HCT116 (cell line): ENCODE results near the gene ANKFN1. TPM values are rescaled to one million over a fixed set of nuclear protein-coding genes. Genes with fewer than 3 reads are reported as not detected.

Source experiments
- ATAC-seq: fragments of 200-7000 bp; cut with Tn5 transposase; 2 replicates; pipeline ENCODE4 v1.9.1; 2020; ENCODE audit warnings: mild to moderate bottlenecking, moderate library complexity
- BruUV-seq: library from RNA; stranded (reverse); fragments of 400-500 nt; replicated peaks from 2 replicates; lab custom pipeline; 2021; lab: Mats Ljungman, UMichigan
- CTCF ChIA-PET: fragments of 300-600 bp; sonication (Branson Sonifier 250); formaldehyde crosslinking; loops from one replicate; lab custom pipeline; 2021; ENCODE audit warnings: antibody characterized with exemption; lab: Charles Lee
- POLR2A ChIA-PET: fragments of 300-600, 350-600 bp; sonication (Branson Sonifier 250); formaldehyde crosslinking; loops from one replicate; lab custom pipeline; 2021; ENCODE audit warnings: antibody characterized with exemption; lab: Charles Lee
- RAD21 ChIA-PET, 2 experiments: fragments of 300-600 bp; sonication (Branson Sonifier 250); formaldehyde crosslinking; loops; one replicate each; lab custom pipeline; 2023; ENCODE audit warnings: low total read pairs in 2 of 2; ENCODE audit not compliant: uncharacterized antibody in 2 of 2, unreplicated experiment in 2 of 2, low non-redundant PET in 1 of 2; lab: Charles Lee
- DNase-seq: peaks from one replicate; pipeline ENCODE4 v3.0.0-alpha.2; 2010; ENCODE audit warnings: low read depth, low spot score
- H2AFZ ChIP-seq: fragments of 200-600 bp; shearing (Covaris generic), sonication (generic); 2 replicates; pipeline ENCODE4 v1.6.1; 2017; ENCODE audit warnings: low read depth, mixed run types, mixed read lengths, antibody characterized with exemption, low read length; ENCODE audit not compliant: poor library complexity, severe bottlenecking
- H3K27ac ChIP-seq: 2 replicates; pipeline ENCODE4 v1.5.1; 2012; ENCODE audit warnings: low read depth, low read length
- H3K27me3 ChIP-seq: fragments of 200-600 bp; sonication (generic); 2 replicates; pipeline ENCODE4 v1.6.1; 2016; ENCODE audit warnings: mixed run types, low read length, mixed read lengths; ENCODE audit not compliant: insufficient read depth
- H3K36me3 ChIP-seq, 2 experiments: fragments of 200-500 bp in 1 of 2; fragments of 200-600 bp in 1 of 2; sonication (Bioruptor generic) in 1 of 2; sonication (generic) in 1 of 2; 2 replicates each; pipeline versions ENCODE4 v1.5.1 to v1.6.1; 2014 to 2016; ENCODE audit warnings: low read length in 2 of 2, inconsistent platforms in 1 of 2, mixed read lengths in 1 of 2, mixed run types in 1 of 2; ENCODE audit not compliant: insufficient read depth in 2 of 2, control insufficient read depth in 1 of 2
- H3K4me1 ChIP-seq, 2 experiments: fragments of 200-600 bp in 1 of 2; sonication (generic) in 1 of 2; 2 replicates each; pipeline versions ENCODE4 v1.5.1 to v1.6.1; 2012 to 2017; ENCODE audit warnings: low read length in 2 of 2, inconsistent platforms in 1 of 2, mild to moderate bottlenecking in 1 of 2, mixed read lengths in 1 of 2, mixed run types in 1 of 2, moderate library complexity in 1 of 2; ENCODE audit not compliant: insufficient read depth in 2 of 2, control insufficient read depth in 1 of 2
- H3K4me2 ChIP-seq: fragments of 200-600 bp; sonication (generic); 2 replicates; pipeline ENCODE4 v1.6.1; 2017; ENCODE audit warnings: mixed run types, low read length, mixed read lengths
- H3K4me3 ChIP-seq, 2 experiments: fragments of 200-600 bp in 1 of 2; sonication (generic) in 1 of 2; replicated peaks in 1 of 2; 2 replicates each; pipeline ENCODE4 v1.5.1; 2011 to 2016; ENCODE audit warnings: low read length in 2 of 2, control low read depth in 1 of 2, low read depth in 1 of 2, mild to moderate bottlenecking in 1 of 2, mixed read lengths in 1 of 2, mixed run types in 1 of 2
- H3K79me2 ChIP-seq: fragments of 200-600 bp; sonication (generic); 2 replicates; pipeline ENCODE4 v1.6.1; 2017; ENCODE audit warnings: mild to moderate bottlenecking, mixed run types, low read length, moderate library complexity, mixed read lengths; ENCODE audit not compliant: insufficient read depth
- H3K9ac ChIP-seq: fragments of 200-600 bp; sonication (generic); 2 replicates; pipeline ENCODE4 v1.6.1; 2016; ENCODE audit warnings: low read length, mixed read lengths
- H3K9me2 ChIP-seq: fragments of 200-600 bp; sonication (generic), shearing (Covaris generic); 2 replicates; pipeline ENCODE4 v1.6.1; 2017; ENCODE audit warnings: mixed run types, mild to moderate bottlenecking, moderate library complexity; ENCODE audit not compliant: insufficient read depth
- H3K9me3 ChIP-seq, 2 experiments: fragments of 200-500 bp in 1 of 2; fragments of 200-600 bp in 1 of 2; sonication (Bioruptor generic) in 1 of 2; sonication (generic) in 1 of 2; 2 replicates each; pipeline ENCODE4 v1.6.1; 2014 to 2017; ENCODE audit warnings: low read length in 2 of 2, mixed read lengths in 2 of 2, inconsistent platforms in 1 of 2, low read depth in 1 of 2, mild to moderate bottlenecking in 1 of 2, mixed run types in 1 of 2, moderate library complexity in 1 of 2; ENCODE audit not compliant: control insufficient read depth in 1 of 2, insufficient read depth in 1 of 2
- H4K20me1 ChIP-seq: fragments of 200-600 bp; sonication (generic), shearing (Covaris generic); 2 replicates; pipeline ENCODE4 v1.6.1; 2017; ENCODE audit warnings: mixed run types, mild to moderate bottlenecking, moderate library complexity; ENCODE audit not compliant: insufficient read depth
- ATF3 ChIP-seq: IDR thresholded peaks from 2 replicates; pipeline ENCODE4 v1.6.1; 2012
- CEBPB ChIP-seq: IDR thresholded peaks from 2 replicates; pipeline ENCODE4 v1.6.1; 2012; ENCODE audit warnings: low read depth
- CTCF ChIP-seq, 3 experiments: fragments of 200-600 bp in 1 of 3; sonication (generic) in 1 of 3; IDR thresholded peaks in 2 of 3; conservative IDR thresholded peaks in 1 of 3; 2 replicates each; pipeline ENCODE4 v1.5.1; 2012 to 2017; ENCODE audit warnings: low read depth in 2 of 3, low read length in 2 of 3, antibody characterized with exemption in 1 of 3, borderline replicate concordance in 1 of 3, control low read depth in 1 of 3, mild to moderate bottlenecking in 1 of 3, mixed read lengths in 1 of 3, mixed run types in 1 of 3, moderate library complexity in 1 of 3; ENCODE audit not compliant: insufficient read depth in 1 of 3
- EGR1 ChIP-seq: IDR thresholded peaks from 2 replicates; pipeline ENCODE4 v1.6.1; 2012; ENCODE audit warnings: low read depth
- EZH2 ChIP-seq: fragments of 200-600 bp; sonication (generic); IDR thresholded peaks from 2 replicates; pipeline ENCODE4 v1.6.1; 2017; ENCODE audit warnings: antibody characterized with exemption, mixed run types
- EZH2phosphoT487 ChIP-seq: fragments of 200-600 bp; IDR thresholded peaks from 2 replicates; pipeline ENCODE4 v1.6.1; 2018; ENCODE audit warnings: antibody characterized with exemption, borderline replicate concordance
- FOSL1 ChIP-seq: IDR thresholded peaks from 2 replicates; pipeline ENCODE4 v1.6.1; 2012; ENCODE audit warnings: low read depth
- POLR2A ChIP-seq: IDR thresholded peaks from 2 replicates; pipeline ENCODE4 v1.7.0; 2011; ENCODE audit warnings: borderline replicate concordance; ENCODE audit not compliant: insufficient read depth, insufficient read length; ENCODE audit errors: extremely low read depth
- RAD21 ChIP-seq: IDR thresholded peaks from 2 replicates; pipeline ENCODE4 v1.6.1; 2012; ENCODE audit warnings: low read depth, mild to moderate bottlenecking
- SP1 ChIP-seq: IDR thresholded peaks from 2 replicates; pipeline ENCODE4 v1.6.1; 2012; ENCODE audit warnings: low read depth
- SRF ChIP-seq: IDR thresholded peaks from 2 replicates; pipeline ENCODE4 v1.6.1; 2012; ENCODE audit warnings: low read depth
- TCF7L2 ChIP-seq: IDR thresholded peaks from 2 replicates; pipeline ENCODE4 v1.7.0; 2011; ENCODE audit warnings: borderline replicate concordance, inconsistent platforms; ENCODE audit not compliant: insufficient read depth, insufficient read length; ENCODE audit errors: extremely low read depth
- YY1 ChIP-seq: IDR thresholded peaks from 2 replicates; pipeline ENCODE4 v1.6.1; 2011; ENCODE audit warnings: low read length, low read depth, moderate library complexity, mild to moderate bottlenecking; ENCODE audit not compliant: insufficient replicate concordance; ENCODE audit errors: extremely low read depth
- ZBTB33 ChIP-seq: IDR thresholded peaks from 2 replicates; pipeline ENCODE4 v1.6.1; 2011; ENCODE audit warnings: mild to moderate bottlenecking, low read length, moderate library complexity; ENCODE audit not compliant: insufficient replicate concordance; ENCODE audit errors: extremely low read depth
- ZNF274 ChIP-seq: fragments of 200-500 bp; sonication (Bioruptor generic); IDR thresholded peaks from 2 replicates; pipeline ENCODE4 v1.6.1; 2014; ENCODE audit warnings: mild to moderate bottlenecking, low read depth, low read length, inconsistent platforms
- intact Hi-C: fragments of 100-400 bp; cut with micrococcal nuclease; formaldehyde crosslinking; loops from 2 replicates; pipeline ENCODE4 v1.10.0; 2022
- total RNA-seq: library from RNA; stranded (reverse); gene quantifications from one replicate; pipeline ENCODE4 v1.2.1, GENCODE V29; 2021; ENCODE audit not compliant: unreplicated experiment

The ANKFN1 gene
- total RNA-seq, 1 experiment from 2014 or later: 1.1 TPM

GRCh38 chr17:56119191-56119590, 34.1 kb upstream of the ANKFN1 start:
- Histone ChIP-seq H3K27me3 (peaks cover 37% of the 10 kb centered on the region; the same call in 1 of the 2 replicates), H3K36me3 (no peaks in the 10 kb centered on the region), H3K79me2 (no peaks in the 10 kb centered on the region), H3K9me2 (no peaks in the 10 kb centered on the region), H3K9me3 (no peaks in the 10 kb centered on the region), H3K4me3 (no peak overlapping the region), H3K4me1 (no peaks in the 10 kb centered on the region), H2AFZ (no peak overlapping the region), H3K4me2 (no peak overlapping the region), H4K20me1 (no peaks in the 10 kb centered on the region), H3K27ac (no peak overlapping the region), H3K9ac (no peak overlapping the region)
- ChIA-PET CTCF (no interaction called here), POLR2A (no interaction called here), RAD21 (no interaction called here)
- no peak for ATAC-seq
- no peak for DNase-seq
- intact Hi-C loops: no loop called here
- BruUV-seq: no TSS peak
- TF ChIP-seq FOSL1 (no peak), RAD21 (no peak), EZH2phosphoT487 (no peak), YY1 (no peak), ZNF274 (no peak), ATF3 (no peak), EZH2 (no peak), EGR1 (no peak), SRF (no peak), POLR2A (no peak), ZBTB33 (no peak), CEBPB (no peak), CTCF (IDR thresholded peaks at IDR 0.05 in 2 of 3, conservative IDR thresholded peaks at IDR 0.05 in 1 of 3; ENCODE audit: borderline replicate concordance in 1 of 3, insufficient read depth in 1 of 3, low read depth in 2 of 3, low read length in 2 of 3) (no peak), TCF7L2 (no peak), SP1 (no peak)
- TF ChIP-seq, all 23 proteins: peak for 0
